AG09309 (cell line): ENCODE data around the gene SAXO1.

Source experiments
- DNase-seq: peaks from one replicate; pipeline ENCODE4 v3.0.0-alpha.2; 2010; ENCODE audit warnings: low read depth
- H3K4me3 ChIP-seq: 2 replicates; pipeline ENCODE4 v1.5.1; 2011; ENCODE audit warnings: mild to moderate bottlenecking, low read depth, low read length, moderate library complexity; ENCODE audit not compliant: control insufficient read depth
- CTCF ChIP-seq: IDR thresholded peaks from 2 replicates; pipeline ENCODE4 v1.5.1; 2011; ENCODE audit warnings: mild to moderate bottlenecking, low read depth, low read length, inconsistent platforms; ENCODE audit not compliant: insufficient read depth, control insufficient read depth; ENCODE audit errors: missing control alignments

SAXO1 gene

GRCh38 chr9:18973348-18973747, 59.7 kb downstream of the SAXO1 start:
- DNase-seq = no peak
- no peak for TF ChIP-seq CTCF
- no peak overlapping the region for H3K4me3 ChIP-seq

- no peak overlapping the region for H3K4me3 ChIP-seq
- DNase-seq = no peak
- TF ChIP-seq CTCF = no peak
These were observed 60.3 kb downstream of the SAXO1 start for GRCh38 chr9:18972675-18973074.

GRCh38 chr9:18971909-18972308, 61.1 kb downstream of the SAXO1 start:
- H3K4me3 ChIP-seq = no peak overlapping the region
- no peak for TF ChIP-seq CTCF
- DNase-seq = no peak

DNA sequence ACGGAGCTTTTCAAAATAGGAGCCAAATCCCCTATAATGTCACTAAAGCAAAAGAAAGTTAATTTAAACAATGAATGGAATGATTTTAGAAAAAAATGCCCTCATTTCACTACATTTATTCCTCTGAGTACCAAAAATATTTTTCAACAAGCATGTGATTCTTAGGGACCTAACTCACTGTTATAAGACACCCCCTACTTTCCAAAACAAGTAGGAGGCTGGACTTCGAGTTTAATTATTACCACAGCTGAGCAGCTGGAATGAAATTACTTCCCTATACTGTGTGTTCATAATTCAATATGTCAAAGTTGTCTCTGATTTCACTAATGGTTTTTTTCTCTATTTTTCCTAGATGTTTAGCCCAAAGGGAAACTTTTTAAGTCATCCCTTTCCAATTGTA, 61.6 kb downstream of the SAXO1 start:
- TF ChIP-seq CTCF = no peak
- H3K4me3 ChIP-seq = no peak overlapping the region
- DNase-seq = no peak

- no peak overlapping the region for H3K4me3 ChIP-seq
- DNase-seq = no peak
- TF ChIP-seq CTCF = no peak
These were observed 62.6 kb downstream of the SAXO1 start for GRCh38 chr9:18970393-18970792.

DNA sequence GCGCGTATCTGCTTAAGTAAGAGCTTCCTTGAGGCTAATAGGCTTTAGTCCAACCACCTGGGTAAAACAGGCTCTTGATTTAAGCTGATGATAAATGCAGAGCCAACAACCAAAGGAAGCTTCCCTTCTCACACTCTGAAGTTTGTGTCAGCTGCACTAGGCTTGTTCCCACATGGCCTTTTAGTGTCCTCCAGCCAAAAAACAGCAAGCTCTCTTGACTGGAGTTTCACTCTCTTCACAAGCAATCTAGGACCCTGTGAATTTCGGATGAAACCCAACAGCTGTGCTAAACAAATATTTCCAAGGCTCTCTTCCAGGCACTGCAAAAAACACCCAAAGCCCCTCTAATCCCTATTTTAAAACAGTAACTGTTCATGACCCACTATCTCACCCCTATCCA, 63.9 kb downstream of the SAXO1 start:
- no peak for TF ChIP-seq CTCF
- H3K4me3 ChIP-seq = no peak overlapping the region
- DNase-seq = no peak

GRCh38 chr9:18955626-18956025, 77.4 kb downstream of the SAXO1 start:
- no peak for TF ChIP-seq CTCF
- H3K4me3 ChIP-seq = no peak overlapping the region
- DNase-seq = no peak
